Measurements from ENCODE around the gene SLC25A11.

Gene SLC25A11

GRCh38 chr17:4939796-4940554, at the start of gene SLC25A11, which contains the start of gene RNF167:
Gene SLC25A11 (minus strand): TSS chr17:4940046. CDS start chr17:4939910, 136 bp downstream.
Gene RNF167 (plus strand): TSS chr17:4940268. CDS start chr17:4940910, 642 bp downstream.
- DNase-seq (ENCODE audit: low read depth in 2 of 2), result peak; percentile 92 to 95

- DNase-seq (ENCODE audit: low read depth in 2 of 2), result no peak
Measured at GRCh38 chr17:4987767-4988567, 48.1 kb upstream of the SLC25A11 start.

GRCh38 chr17:4986951-4987766, 47.3 kb upstream of the SLC25A11 start, which contains the start of gene CAMTA2:
Gene CAMTA2 (minus strand): TSS chr17:4987675. CDS start chr17:4986222, 1,453 bp downstream.
- peak; percentile 75 to 85 for DNase-seq (ENCODE audit: low read depth in 2 of 2)

- no peak for DNase-seq (ENCODE audit: low read depth in 2 of 2)
Measured at GRCh38 chr17:4986403-4986802, 46.6 kb upstream of the SLC25A11 start.

GRCh38 chr17:4982305-4982704, 42.5 kb upstream of the SLC25A11 start:
- DNase-seq (ENCODE audit: low read depth in 2 of 2), result no peak

- DNase-seq (ENCODE audit: low read depth in 2 of 2), result no peak
Measured at GRCh38 chr17:4980644-4981216, 40.9 kb upstream of the SLC25A11 start.

GRCh38 chr17:4978726-4979125, 38.9 kb upstream of the SLC25A11 start:
- DNase-seq (ENCODE audit: low read depth in 2 of 2), result no peak

- DNase-seq (ENCODE audit: low read depth in 2 of 2), result no peak
Measured at GRCh38 chr17:4974115-4974670, 34.3 kb upstream of the SLC25A11 start.

GRCh38 chr17:4973256-4974114, 33.6 kb upstream of the SLC25A11 start:
- DNase-seq (ENCODE audit: low read depth in 2 of 2), result no peak

- DNase-seq (ENCODE audit: low read depth in 2 of 2), result no peak
Measured at GRCh38 chr17:4972752-4973151, 32.9 kb upstream of the SLC25A11 start.

- DNase-seq (ENCODE audit: low read depth in 2 of 2), result no peak
Measured at GRCh38 chr17:4972322-4972721, 32.5 kb upstream of the SLC25A11 start.

GRCh38 chr17:4971826-4972225, 32.0 kb upstream of the SLC25A11 start:
- DNase-seq (ENCODE audit: low read depth in 2 of 2), result no peak

- no peak for DNase-seq (ENCODE audit: low read depth in 2 of 2)
Measured at GRCh38 chr17:4970273-4970672, 30.4 kb upstream of the SLC25A11 start.

GRCh38 chr17:4969551-4970173, 29.8 kb upstream of the SLC25A11 start:
- no peak for DNase-seq (ENCODE audit: low read depth in 2 of 2)

- DNase-seq (ENCODE audit: low read depth in 2 of 2), result no peak
Measured at GRCh38 chr17:4969047-4969550, 29.3 kb upstream of the SLC25A11 start.

GRCh38 chr17:4968486-4969046, 28.7 kb upstream of the SLC25A11 start:
- no peak for DNase-seq (ENCODE audit: low read depth in 2 of 2)

GRCh38 chr17:4967539-4968485, 28.0 kb upstream of the SLC25A11 start, which contains the start of gene SPAG7:
Gene SPAG7 (minus strand): TSS chr17:4967817. CDS start chr17:4967804, 13 bp downstream.
- DNase-seq (ENCODE audit: low read depth in 2 of 2), result peak; percentile 86 to 88
